Small intestine (tissue), 16 donors: ENCODE results near the gene CHID1. TPM values are rescaled to one million over a fixed set of nuclear protein-coding genes. Genes with fewer than 3 reads are reported as not detected.
A peak's percentile ranks its signal among the peaks of the same experiment; 100 is the strongest.

ENCODE experiments used
- DNase-seq, 2 donors: peaks; one replicate each; pipeline versions ENCODE4 v3.0.0 to v3.0.0-alpha.2; 2013
- FAIRE-seq: peaks from 2 replicates; lab custom pipeline; 2012; peaks lifted over from hg19 to GRCh38; lab: Jason Lieb, UNC
- H3K27ac ChIP-seq, 3 donors: one replicate each; pipeline ENCODE4 v1.5.1; 2013; ENCODE audit warnings: low read length in 2 of 3, mild to moderate bottlenecking in 2 of 3, control low read depth in 1 of 3, inconsistent platforms in 1 of 3, low read depth in 1 of 3, moderate library complexity in 1 of 3
- H3K27me3 ChIP-seq, 3 donors: one replicate each; pipeline ENCODE4 v1.6.1; 2013; ENCODE audit warnings: low read length in 3 of 3, inconsistent platforms in 1 of 3; ENCODE audit not compliant: control insufficient read depth in 3 of 3, insufficient read depth in 3 of 3
- H3K36me3 ChIP-seq, 3 donors: one replicate each; pipeline ENCODE4 v1.6.1; 2013; ENCODE audit warnings: low read length in 3 of 3, inconsistent platforms in 1 of 3, low read depth in 1 of 3, mild to moderate bottlenecking in 1 of 3, moderate library complexity in 1 of 3; ENCODE audit not compliant: control insufficient read depth in 3 of 3, insufficient read depth in 2 of 3
- H3K4me1 ChIP-seq, 3 donors: one replicate each; pipeline ENCODE4 v1.6.1; 2013; ENCODE audit warnings: low read length in 2 of 3, inconsistent platforms in 1 of 3, low read depth in 1 of 3, mild to moderate bottlenecking in 1 of 3, moderate library complexity in 1 of 3; ENCODE audit not compliant: control insufficient read depth in 3 of 3, insufficient read depth in 2 of 3
- H3K4me3 ChIP-seq, 3 donors: one replicate each; pipeline ENCODE4 v1.5.1; 2013; ENCODE audit warnings: low read length in 3 of 3, control low read depth in 1 of 3, inconsistent platforms in 1 of 3, low read depth in 1 of 3, mild to moderate bottlenecking in 1 of 3, moderate library complexity in 1 of 3
- H3K9me3 ChIP-seq, 2 donors: one replicate each; pipeline ENCODE4 v1.6.1; 2013; ENCODE audit warnings: low read depth in 1 of 2, low read length in 1 of 2; ENCODE audit not compliant: control insufficient read depth in 2 of 2, insufficient read depth in 1 of 2
- WGBS, 3 donors: extraction: QIAGEN DNeasy Blood & Tissue Kit; methylation state at CpG; one replicate each; pipeline ENCODE4 v1.1.7; 2013; 5-methylcytosine and 5-hydroxymethylcytosine counted together
- long read RNA-seq, 10 donors: transcript quantifications; one replicate each; lab custom pipeline, GENCODE V29; 2026
- polyA plus RNA-seq, 4 donors: library from polyadenylated mRNA; stranded (reverse) in 3 of 4; unstranded in 1 of 4; fragments of 200-250 nt in 3 of 4; fragments of 120-200 nt in 1 of 4; gene quantifications; one replicate each; pipeline versions ENCODE4 v1.2.1 to v1.2.3, GENCODE V29; 2013
- donor health status: healthy with polysubstance abuse.
- donor health status: control.
- donor health status: control.
- donor health status: Bipolar disorder and iron deficiency.
- donor health status: healthy.

CHID1 gene
- 10 to 100 TPM; 13.6 to 94.4 (median 42.1) TPM for polyA plus RNA-seq
- long read RNA-seq, donor 1, transcript CHID1-203 (14 exons, 1,477 nt): minor isoform, 5 of 78 reads
- long read RNA-seq, donor 1, transcript CHID1-206 (3 exons, 553 nt): minor isoform, 5 of 78 reads
- long read RNA-seq, donor 1, transcript CHID1-201 (13 exons, 3,374 nt): major isoform, 25 of 78 reads
- long read RNA-seq, donor 1, partial matches to known transcripts: 41 of 78 reads
- long read RNA-seq, donor 1, other reads (novel, unspliced or antisense): 0 of 78 reads
- long read RNA-seq, donor 2, transcript CHID1-201 (13 exons, 3,374 nt): major isoform, 6 of 9 reads
- long read RNA-seq, donor 2, partial matches to known transcripts: 0 of 9 reads
- long read RNA-seq, donor 2, other reads (novel, unspliced or antisense): 0 of 9 reads
- long read RNA-seq, donor 3, transcript CHID1-201 (13 exons, 3,374 nt): major isoform, 12 of 36 reads
- long read RNA-seq, donor 3, transcript CHID1-206 (3 exons, 553 nt): minor isoform, 8 of 36 reads
- long read RNA-seq, donor 3, partial matches to known transcripts: 14 of 36 reads
- long read RNA-seq, donor 3, other reads (novel, unspliced or antisense): 0 of 36 reads
- long read RNA-seq, donor 4: 0 reads
- long read RNA-seq, donor 5, transcript CHID1-201 (13 exons, 3,374 nt): major isoform, 5 of 8 reads
- long read RNA-seq, donor 5, partial matches to known transcripts: 0 of 8 reads
- long read RNA-seq, donor 5, other reads (novel, unspliced or antisense): 0 of 8 reads
- long read RNA-seq, donor 6, transcript CHID1-201 (13 exons, 3,374 nt): major isoform, 7 of 10 reads
- long read RNA-seq, donor 6, partial matches to known transcripts: 0 of 10 reads
- long read RNA-seq, donor 6, other reads (novel, unspliced or antisense): 0 of 10 reads
- long read RNA-seq, donor 7: 0 reads
- long read RNA-seq, donor 8, partial matches to known transcripts: 0 of 2 reads
- long read RNA-seq, donor 8, other reads (novel, unspliced or antisense): 0 of 2 reads
- long read RNA-seq, donor 9, partial matches to known transcripts: 0 of 4 reads
- long read RNA-seq, donor 9, other reads (novel, unspliced or antisense): 0 of 4 reads
- long read RNA-seq, donor 10, transcript CHID1-201 (13 exons, 3,374 nt): major isoform, 16 of 34 reads
- long read RNA-seq, donor 10, transcript CHID1-202 (12 exons, 1,289 nt): minor isoform, 5 of 34 reads
- long read RNA-seq, donor 10, partial matches to known transcripts: 7 of 34 reads
- long read RNA-seq, donor 10, other reads (novel, unspliced or antisense): 0 of 34 reads

- FAIRE-seq (no peak), DNase-seq (peak; percentile 87 to 96)
- Histone ChIP-seq H3K9me3 (no peaks in the 10 kb centered on the region), H3K4me1 (peaks cover 0 to 11% (median 2%) of the 10 kb centered on the region in 3 donors), H3K27me3 (no peaks in the 10 kb centered on the region), H3K36me3 (peaks cover 0 to 28% (median 0%) of the 10 kb centered on the region in 3 donors), H3K27ac (peak within 1 kb of the TSS; percentile 48 to 86 (median 66)), H3K4me3 (peak within 1 kb of the TSS; percentile 55 to 91 (median 70))
- 1 to 2% (median 1%) methylated on average over 18 to 59 of the region's 59 CpGs for WGBS, 3 donors
Measured at GRCh38 chr11:910589-911030, at the start of gene CHID1. TSS of gene CHID1 (minus strand) at chr11:910810. CDS start at chr11:904816, 5,994 bp downstream.

- DNase-seq (no peak), FAIRE-seq (no peak)
- Histone ChIP-seq H3K4me3 (no peak overlapping the region), H3K4me1 (peaks cover 0 to 36% (median 0%) of the 10 kb centered on the region in 3 donors), H3K36me3 (peaks cover 3 to 69% (median 8%) of the 10 kb centered on the region in 3 donors), H3K27ac (no peak overlapping the region), H3K9me3 (peaks cover 0 to 2% of the 10 kb centered on the region in 2 donors), H3K27me3 (no peaks in the 10 kb centered on the region)
- WGBS, 3 donors: 81 to 89% (median 85%) methylated on average over 10 of the region's 10 CpGs
Measured at GRCh38 chr11:959608-960007, 49.0 kb upstream of the CHID1 start.

DNA sequence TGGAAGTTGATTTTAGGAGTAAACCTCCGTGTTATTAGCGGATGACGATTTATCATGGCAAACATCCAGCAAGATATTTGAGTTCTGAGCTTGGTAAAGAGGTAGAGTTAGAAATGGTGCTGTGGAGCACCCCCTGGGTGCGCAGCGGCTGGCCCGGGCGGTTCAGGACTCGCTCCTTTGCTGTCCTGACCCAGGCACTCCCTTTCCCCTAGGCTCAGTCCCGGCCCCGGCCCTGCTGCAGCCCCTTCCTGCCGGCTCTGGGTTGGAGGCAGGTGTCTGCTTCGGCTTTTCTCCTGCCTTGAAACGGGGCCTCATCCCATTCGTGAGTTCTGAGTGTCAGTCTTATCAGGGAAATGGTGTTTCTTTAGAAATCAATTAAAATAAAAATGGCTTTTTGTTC is 48.4 kb upstream of the CHID1 start:
- Histone ChIP-seq H3K4me3 (no peak overlapping the region), H3K36me3 (peaks cover 3 to 65% (median 8%) of the 10 kb centered on the region in 3 donors), H3K4me1 (peaks cover 0 to 39% (median 2%) of the 10 kb centered on the region in 3 donors), H3K27me3 (no peaks in the 10 kb centered on the region), H3K9me3 (no peaks in the 10 kb centered on the region), H3K27ac (no peak overlapping the region)
- DNase-seq: no peak
- 87 to 90% (median 90%) methylated on average over 14 of the region's 14 CpGs for WGBS, 3 donors
- FAIRE-seq: no peak

DNA sequence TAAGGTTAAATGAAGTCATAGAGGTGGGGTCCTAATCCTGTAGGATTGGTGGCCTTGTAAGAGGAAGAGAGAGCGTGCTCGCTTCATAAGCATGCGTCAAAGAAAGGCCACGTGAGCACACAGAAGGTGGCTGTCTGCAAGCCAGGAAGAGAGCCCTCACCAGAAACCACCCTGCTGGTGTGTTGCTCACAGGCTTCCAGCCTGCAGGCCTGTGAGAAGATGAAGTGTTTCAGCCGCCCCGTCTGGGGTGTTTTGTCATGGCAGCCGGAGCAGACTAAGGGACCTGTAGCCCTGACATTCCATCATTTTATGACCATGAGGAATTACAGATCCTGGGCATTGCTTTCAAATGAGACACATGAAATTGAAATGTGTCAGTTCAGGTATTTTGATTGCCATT is 47.5 kb upstream of the CHID1 start:
- DNase-seq (no peak), FAIRE-seq (no peak)
- Histone ChIP-seq H3K27ac (peak overlapping the region in 1 of 3 donors; percentile 73), H3K4me3 (no peak overlapping the region), H3K4me1 (peaks cover 0 to 48% (median 3%) of the 10 kb centered on the region in 3 donors), H3K27me3 (no peaks in the 10 kb centered on the region), H3K36me3 (peaks cover 0 to 59% (median 8%) of the 10 kb centered on the region in 3 donors), H3K9me3 (no peaks in the 10 kb centered on the region)
- 95 to 96% (median 96%) methylated on average over 7 of the region's 7 CpGs for WGBS, 3 donors

DNA sequence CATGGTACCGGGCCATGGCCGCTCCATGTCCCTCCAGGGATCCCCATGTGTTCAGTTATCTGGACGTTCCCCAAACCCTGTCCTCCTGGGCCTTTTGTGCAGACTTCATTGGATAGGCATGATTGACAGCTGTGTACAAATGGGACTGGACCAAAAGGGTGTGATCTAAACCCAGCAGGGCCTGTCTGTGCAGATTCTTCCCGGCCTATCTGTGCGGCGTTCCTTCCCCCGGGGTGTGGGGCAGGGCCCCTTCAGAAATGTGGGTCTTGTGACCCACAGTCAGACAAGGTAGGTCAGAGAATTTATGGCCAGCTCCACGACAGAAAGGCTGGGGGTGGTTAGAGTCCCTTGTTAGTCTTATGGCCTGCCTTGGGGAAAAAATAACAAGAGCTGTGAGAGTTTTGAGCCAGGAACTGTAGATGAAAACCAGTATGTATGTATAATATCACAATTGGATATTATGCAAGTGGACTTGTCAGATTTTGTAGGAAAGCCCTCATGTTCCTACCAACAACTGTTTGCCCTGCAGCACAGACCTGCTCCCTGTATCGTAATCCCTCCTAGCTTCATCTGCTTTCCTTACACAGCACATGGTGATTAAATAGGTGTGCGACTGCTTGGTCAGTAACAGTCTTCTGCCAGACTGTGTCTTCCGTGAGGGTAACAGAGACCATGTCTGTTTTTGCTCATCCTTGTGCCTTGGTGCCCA is 46.8 kb upstream of the CHID1 start:
- peak in 1 of 2 donors; percentile 77 for DNase-seq
- Histone ChIP-seq H3K27me3 (no peaks in the 10 kb centered on the region), H3K4me1 (peaks cover 0 to 54% (median 3%) of the 10 kb centered on the region in 3 donors), H3K27ac (peak overlapping the region in 1 of 3 donors; percentile 73), H3K9me3 (no peaks in the 10 kb centered on the region), H3K36me3 (peaks cover 0 to 54% (median 8%) of the 10 kb centered on the region in 3 donors), H3K4me3 (no peak overlapping the region)
- WGBS, 3 donors: 84 to 87% (median 85%) methylated on average over 11 of the region's 11 CpGs
- FAIRE-seq: no peak

- 30 to 64% (median 45%) methylated on average over 15 of the region's 15 CpGs for WGBS, 3 donors
- DNase-seq: peak; percentile 44 to 66
- H3K36me3 ChIP-seq: peaks cover 0 to 40% (median 4%) of the 10 kb centered on the region in 3 donors
- no peak overlapping the region for H3K4me3 ChIP-seq
- peak overlapping the region in 2 of 3 donors; percentile 1 to 55 for H3K27ac ChIP-seq
- peaks cover 0 to 64% (median 4%) of the 10 kb centered on the region in 3 donors for H3K4me1 ChIP-seq
- no peaks in the 10 kb centered on the region for H3K9me3 ChIP-seq
- H3K27me3 ChIP-seq: no peaks in the 10 kb centered on the region
- FAIRE-seq: no peak
Measured at GRCh38 chr11:955154-956063, 44.8 kb upstream of the CHID1 start.
